Karpas-422 (cell line): ENCODE results near the gene ZRANB1. TPM values are rescaled to one million over a fixed set of nuclear protein-coding genes. Genes with fewer than 3 reads are reported as not detected.

Experiments
- DNase-seq: peaks from one replicate; pipeline ENCODE4 v3.0.0-alpha.2; 2015
- H2AFZ ChIP-seq: fragments of 200-600 bp; sonication (generic); 2 replicates; pipeline ENCODE4 v1.6.1; 2014; ENCODE audit warnings: antibody characterized with exemption, low read length, mixed read lengths
- H3K27ac ChIP-seq: fragments of 200-600 bp; sonication (generic); 2 replicates; pipeline ENCODE4 v1.5.1; 2014; ENCODE audit warnings: mild to moderate bottlenecking, low read length, moderate library complexity
- H3K27me3 ChIP-seq: fragments of 200-600 bp; sonication (generic); 2 replicates; pipeline ENCODE4 v1.6.1; 2014; ENCODE audit warnings: low read length, mixed read lengths
- H3K36me3 ChIP-seq: fragments of 200-600 bp; sonication (generic); 2 replicates; pipeline ENCODE4 v1.6.1; 2014; ENCODE audit warnings: low read length, mixed read lengths; ENCODE audit not compliant: insufficient read depth
- H3K4me1 ChIP-seq: fragments of 200-600 bp; sonication (generic); 2 replicates; pipeline ENCODE4 v1.6.1; 2014; ENCODE audit warnings: mild to moderate bottlenecking, low read length, mixed read lengths
- H3K4me2 ChIP-seq: fragments of 200-600 bp; sonication (generic); 2 replicates; pipeline ENCODE4 v1.6.1; 2014; ENCODE audit warnings: low read length, low read depth, mild to moderate bottlenecking; ENCODE audit not compliant: poor library complexity, severe bottlenecking
- H3K4me3 ChIP-seq: fragments of 200-600 bp; sonication (generic); 2 replicates; pipeline ENCODE4 v1.5.1; 2014; ENCODE audit warnings: mild to moderate bottlenecking, antibody characterized with exemption, low read length, mixed read lengths
- H3K79me2 ChIP-seq: fragments of 200-600 bp; sonication (generic); 2 replicates; pipeline ENCODE4 v1.6.1; 2014; ENCODE audit warnings: mild to moderate bottlenecking, low read length, mixed read lengths
- H3K9ac ChIP-seq: fragments of 200-600 bp; sonication (generic); 2 replicates; pipeline ENCODE4 v1.6.0; 2014; ENCODE audit warnings: low read length
- H3K9me2 ChIP-seq: fragments of 200-600 bp; sonication (generic), shearing (Covaris generic); replicated peaks from 2 replicates; pipeline ENCODE4 v1.6.0; 2014; ENCODE audit warnings: mild to moderate bottlenecking, low read length, moderate library complexity; ENCODE audit not compliant: insufficient read depth
- H3K9me3 ChIP-seq: fragments of 300-700, 200-600 bp; sonication (generic); 2 replicates; pipeline ENCODE4 v1.6.1; 2014; ENCODE audit warnings: low read length, mixed read lengths
- H4K20me1 ChIP-seq: fragments of 200-600 bp; sonication (generic); 2 replicates; pipeline ENCODE4 v1.6.1; 2014; ENCODE audit warnings: mild to moderate bottlenecking, antibody characterized with exemption, low read length, low read depth; ENCODE audit not compliant: insufficient read depth
- total RNA-seq: library from RNA; depleted of rRNA; stranded (reverse); fragments of >200 nt; shearing (Covaris generic); gene quantifications from 2 replicates; pipeline ENCODE4 v1.2.3, GENCODE V29; 2014; ENCODE audit warnings: low replicate concordance

Gene ZRANB1
- total RNA-seq, 1 experiment from 2014 or later: 13.1 TPM

- H3K4me3 ChIP-seq: no peak overlapping the region
- H4K20me1 ChIP-seq: no peaks in the 10 kb centered on the region
- no peaks in the 10 kb centered on the region for H3K9me3 ChIP-seq
- H3K9me2 ChIP-seq: no peaks in the 10 kb centered on the region
- DNase-seq: no peak
- no peaks in the 10 kb centered on the region for H3K79me2 ChIP-seq
- no peaks in the 10 kb centered on the region for H3K27me3 ChIP-seq
- H3K36me3 ChIP-seq: no peaks in the 10 kb centered on the region
- no peak overlapping the region for H3K9ac ChIP-seq
- H3K27ac ChIP-seq: no peak overlapping the region
- no peaks in the 10 kb centered on the region for H3K4me1 ChIP-seq
- H3K4me2 ChIP-seq: no peak overlapping the region
- no peak overlapping the region for H2AFZ ChIP-seq
These were observed 73.0 kb downstream of the ZRANB1 start for GRCh38 chr10:125014836-125015355.

- Histone ChIP-seq H3K4me1 (no peaks in the 10 kb centered on the region), H3K9me3 (no peaks in the 10 kb centered on the region), H3K4me2 (no peak overlapping the region), H3K27me3 (no peaks in the 10 kb centered on the region), H4K20me1 (no peaks in the 10 kb centered on the region), H3K9ac (no peak overlapping the region), H3K27ac (no peak overlapping the region), H3K9me2 (no peaks in the 10 kb centered on the region), H3K79me2 (no peaks in the 10 kb centered on the region), H2AFZ (no peak overlapping the region), H3K36me3 (no peaks in the 10 kb centered on the region), H3K4me3 (no peak overlapping the region)
- DNase-seq: no peak
These were observed 73.5 kb downstream of the ZRANB1 start for GRCh38 chr10:125015356-125015944.

- H3K27ac ChIP-seq: no peak overlapping the region
- H3K79me2 ChIP-seq: no peaks in the 10 kb centered on the region
- H3K4me3 ChIP-seq: no peak overlapping the region
- H3K27me3 ChIP-seq: no peaks in the 10 kb centered on the region
- no peaks in the 10 kb centered on the region for H3K4me1 ChIP-seq
- no peak overlapping the region for H3K4me2 ChIP-seq
- H3K36me3 ChIP-seq: no peaks in the 10 kb centered on the region
- H4K20me1 ChIP-seq: no peaks in the 10 kb centered on the region
- H3K9me3 ChIP-seq: no peaks in the 10 kb centered on the region
- H2AFZ ChIP-seq: no peak overlapping the region
- H3K9ac ChIP-seq: no peak overlapping the region
- H3K9me2 ChIP-seq: no peaks in the 10 kb centered on the region
- DNase-seq: no peak
These were observed 74.2 kb downstream of the ZRANB1 start for GRCh38 chr10:125016123-125016522.

GRCh38 chr10:125016611-125017202 lies 74.8 kb downstream of the ZRANB1 start:
- Histone ChIP-seq H3K79me2 (no peaks in the 10 kb centered on the region), H3K36me3 (no peaks in the 10 kb centered on the region), H4K20me1 (no peaks in the 10 kb centered on the region), H3K4me3 (no peak overlapping the region), H3K9me3 (no peaks in the 10 kb centered on the region), H3K9ac (no peak overlapping the region), H3K9me2 (no peaks in the 10 kb centered on the region), H3K4me1 (no peaks in the 10 kb centered on the region), H3K27me3 (no peaks in the 10 kb centered on the region), H3K27ac (no peak overlapping the region), H2AFZ (no peak overlapping the region), H3K4me2 (no peak overlapping the region)
- DNase-seq: no peak

GRCh38 chr10:125017547-125018298 lies 75.8 kb downstream of the ZRANB1 start:
- Histone ChIP-seq H3K4me2 (no peak overlapping the region), H3K36me3 (no peaks in the 10 kb centered on the region), H3K9me3 (no peaks in the 10 kb centered on the region), H2AFZ (no peak overlapping the region), H3K4me3 (no peak overlapping the region), H3K27me3 (no peaks in the 10 kb centered on the region), H3K27ac (no peak overlapping the region), H4K20me1 (no peaks in the 10 kb centered on the region), H3K9ac (no peak overlapping the region), H3K79me2 (no peaks in the 10 kb centered on the region), H3K9me2 (no peaks in the 10 kb centered on the region), H3K4me1 (no peaks in the 10 kb centered on the region)
- DNase-seq: no peak

- no peak overlapping the region for H3K4me3 ChIP-seq
- no peaks in the 10 kb centered on the region for H3K9me2 ChIP-seq
- H3K4me1 ChIP-seq: peaks cover 3% of the 10 kb centered on the region
- no peaks in the 10 kb centered on the region for H3K79me2 ChIP-seq
- no peak overlapping the region for H2AFZ ChIP-seq
- H3K36me3 ChIP-seq: no peaks in the 10 kb centered on the region
- no peaks in the 10 kb centered on the region for H4K20me1 ChIP-seq
- H3K27ac ChIP-seq: no peak overlapping the region
- no peak for DNase-seq
- no peak overlapping the region for H3K9ac ChIP-seq
- no peaks in the 10 kb centered on the region for H3K27me3 ChIP-seq
- no peak overlapping the region for H3K4me2 ChIP-seq
- H3K9me3 ChIP-seq: no peaks in the 10 kb centered on the region
These were observed 76.7 kb downstream of the ZRANB1 start for GRCh38 chr10:125018576-125019143.

- no peak for DNase-seq
- no peaks in the 10 kb centered on the region for H3K9me3 ChIP-seq
- no peak overlapping the region for H3K4me2 ChIP-seq
- H3K4me1 ChIP-seq: peaks cover 20% of the 10 kb centered on the region
- H3K9ac ChIP-seq: no peak overlapping the region
- H3K4me3 ChIP-seq: no peak overlapping the region
- no peak overlapping the region for H2AFZ ChIP-seq
- no peaks in the 10 kb centered on the region for H3K79me2 ChIP-seq
- H3K27me3 ChIP-seq: no peaks in the 10 kb centered on the region
- H3K36me3 ChIP-seq: no peaks in the 10 kb centered on the region
- no peaks in the 10 kb centered on the region for H4K20me1 ChIP-seq
- H3K9me2 ChIP-seq: no peaks in the 10 kb centered on the region
- no peak overlapping the region for H3K27ac ChIP-seq
These were observed 78.5 kb downstream of the ZRANB1 start for GRCh38 chr10:125020386-125020785.

GRCh38 chr10:125020871-125021270 lies 78.9 kb downstream of the ZRANB1 start:
- no peak for DNase-seq
- no peaks in the 10 kb centered on the region for H3K27me3 ChIP-seq
- H3K9me3 ChIP-seq: no peaks in the 10 kb centered on the region
- no peak overlapping the region for H2AFZ ChIP-seq
- no peaks in the 10 kb centered on the region for H3K79me2 ChIP-seq
- H4K20me1 ChIP-seq: no peaks in the 10 kb centered on the region
- H3K4me1 ChIP-seq: peaks cover 25% of the 10 kb centered on the region
- H3K9me2 ChIP-seq: no peaks in the 10 kb centered on the region
- no peak overlapping the region for H3K4me2 ChIP-seq
- no peak overlapping the region for H3K9ac ChIP-seq
- H3K36me3 ChIP-seq: no peaks in the 10 kb centered on the region
- H3K27ac ChIP-seq: no peak overlapping the region
- no peak overlapping the region for H3K4me3 ChIP-seq
